Endodermal cell (in vitro differentiated cells): Measurements from ENCODE around the gene KIF1A. TPM values are rescaled to one million over a fixed set of nuclear protein-coding genes. Genes with fewer than 3 reads are reported as not detected.

Experiments
- DNase-seq: peaks from one replicate; pipeline ENCODE4 v3.0.0-alpha.2; 2017
- H3K27ac ChIP-seq: 2 replicates; pipeline ENCODE4 v1.5.1; 2013; ENCODE audit warnings: mild to moderate bottlenecking, low read depth, low read length, moderate library complexity
- H3K27me3 ChIP-seq: 2 replicates; pipeline ENCODE4 v1.6.1; 2013; ENCODE audit warnings: mild to moderate bottlenecking, low read length, moderate library complexity; ENCODE audit not compliant: insufficient read depth, control insufficient read depth, poor library complexity, severe bottlenecking
- H3K36me3 ChIP-seq: 2 replicates; pipeline ENCODE4 v1.7.0; 2013; ENCODE audit warnings: mild to moderate bottlenecking, low read length, moderate library complexity; ENCODE audit not compliant: control insufficient read depth, insufficient read depth
- H3K4me1 ChIP-seq: one replicate; pipeline ENCODE4 v1.7.0; 2013; ENCODE audit warnings: low read length; ENCODE audit not compliant: control insufficient read depth, insufficient read depth
- H3K4me3 ChIP-seq: 2 replicates; pipeline ENCODE4 v1.5.1; 2013; ENCODE audit warnings: mild to moderate bottlenecking, low read length, moderate library complexity
- H3K9ac ChIP-seq: 2 replicates; pipeline ENCODE4 v1.6.1; 2013; ENCODE audit warnings: mild to moderate bottlenecking, low read length, moderate library complexity; ENCODE audit not compliant: poor library complexity, severe bottlenecking; ENCODE audit errors: extremely low read depth
- H3K9me3 ChIP-seq: 2 replicates; pipeline ENCODE4 v1.6.1; 2013; ENCODE audit warnings: mild to moderate bottlenecking, low read length, moderate library complexity; ENCODE audit not compliant: control insufficient read depth
- H3K27ac Mint-ChIP-seq: 2 replicates; pipeline ENCODE4 v1.8.0; 2020; ENCODE audit warnings: mixed read lengths
- H3K27me3 Mint-ChIP-seq: 2 replicates; pipeline ENCODE4 v1.8.0; 2021; ENCODE audit warnings: mild to moderate bottlenecking, mixed read lengths; ENCODE audit not compliant: insufficient read depth
- H3K36me3 Mint-ChIP-seq: 2 replicates; pipeline ENCODE4 v1.8.0; 2020; ENCODE audit warnings: low read depth, mixed read lengths
- H3K4me1 Mint-ChIP-seq: 2 replicates; pipeline ENCODE4 v1.8.0; 2020; ENCODE audit warnings: mixed read lengths
- H3K4me3 Mint-ChIP-seq: 2 replicates; pipeline ENCODE4 v1.8.0; 2020; ENCODE audit warnings: mild to moderate bottlenecking, moderate library complexity, mixed read lengths
- H3K9me3 Mint-ChIP-seq: 2 replicates; pipeline ENCODE4 v1.8.0; 2020; ENCODE audit warnings: mild to moderate bottlenecking, mixed read lengths
- CTCF ChIP-seq: fragments of 200-600 bp; sonication (generic); conservative IDR thresholded peaks from 2 replicates; pipeline ENCODE4 v1.5.0; 2021; ENCODE audit warnings: antibody characterized with exemption, mild to moderate bottlenecking
- WGBS, 2 experiments: methylation state at CpG; one replicate each; pipeline versions ENCODE4 v1.1.5 to v1.1.7; 2013; ENCODE audit warnings: missing lambda C conversion rate in 2 of 2, mixed read lengths in 1 of 2; ENCODE audit not compliant: insufficient coverage in 1 of 2, insufficient read length in 1 of 2; 5-methylcytosine and 5-hydroxymethylcytosine counted together
- total RNA-seq, 2 donors: library from RNA; stranded (reverse); fragmentation: NEBNext Ultra II Directional in 1 of 2; extraction: Animal tissue kit (Norgen Biotek cat#: 25700) in 1 of 2; gene quantifications; 2 replicates in 1 of 2; 3 replicates in 1 of 2; pipeline ENCODE4 v1.2.1, GENCODE V29; 2021

The KIF1A gene
- total RNA-seq, 2 donors from 2014 or later, result 58.8 to 83.1 TPM

DNA sequence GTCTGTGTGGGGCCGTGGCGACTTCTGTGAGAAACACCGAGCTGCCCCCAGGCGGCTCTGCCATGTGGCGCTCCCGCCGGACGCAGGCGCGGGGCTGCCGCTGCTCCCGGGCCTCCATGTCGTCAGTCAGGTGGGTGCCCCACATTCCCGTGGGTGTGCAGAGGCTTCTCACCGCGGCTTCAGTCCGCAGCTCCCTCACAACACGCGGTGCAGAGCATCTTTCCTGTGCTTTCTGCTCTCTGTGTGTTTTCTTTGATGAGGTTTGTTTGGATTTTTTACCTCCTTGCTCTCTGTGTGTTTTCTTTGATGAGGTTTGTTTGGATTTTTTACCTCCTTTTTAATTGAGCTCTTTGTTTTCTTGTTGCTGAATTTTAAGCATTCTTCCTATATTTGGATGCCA lies 115.4 kb downstream of the KIF1A start:
- 84 to 87% methylated on average over 14 to 19 of the region's 19 CpGs for WGBS, 2 experiments
- no peaks in the 10 kb centered on the region for H3K9me3 Mint-ChIP-seq
- Histone ChIP-seq H3K27ac (no peak overlapping the region), H3K9ac (no peak overlapping the region), H3K4me3 (no peak overlapping the region), H3K36me3 (no peaks in the 10 kb centered on the region), H3K4me1 (no peaks in the 10 kb centered on the region), H3K27me3 (no peaks in the 10 kb centered on the region), H3K9me3 (no peaks in the 10 kb centered on the region)
- H3K4me1 Mint-ChIP-seq, result no peaks in the 10 kb centered on the region
- no peaks in the 10 kb centered on the region for H3K36me3 Mint-ChIP-seq
- no peak for TF ChIP-seq CTCF
- peaks cover 2% of the 10 kb centered on the region for H3K27me3 Mint-ChIP-seq
- no peak overlapping the region for H3K4me3 Mint-ChIP-seq
- no peak overlapping the region for H3K27ac Mint-ChIP-seq
- DNase-seq, result no peak

DNA sequence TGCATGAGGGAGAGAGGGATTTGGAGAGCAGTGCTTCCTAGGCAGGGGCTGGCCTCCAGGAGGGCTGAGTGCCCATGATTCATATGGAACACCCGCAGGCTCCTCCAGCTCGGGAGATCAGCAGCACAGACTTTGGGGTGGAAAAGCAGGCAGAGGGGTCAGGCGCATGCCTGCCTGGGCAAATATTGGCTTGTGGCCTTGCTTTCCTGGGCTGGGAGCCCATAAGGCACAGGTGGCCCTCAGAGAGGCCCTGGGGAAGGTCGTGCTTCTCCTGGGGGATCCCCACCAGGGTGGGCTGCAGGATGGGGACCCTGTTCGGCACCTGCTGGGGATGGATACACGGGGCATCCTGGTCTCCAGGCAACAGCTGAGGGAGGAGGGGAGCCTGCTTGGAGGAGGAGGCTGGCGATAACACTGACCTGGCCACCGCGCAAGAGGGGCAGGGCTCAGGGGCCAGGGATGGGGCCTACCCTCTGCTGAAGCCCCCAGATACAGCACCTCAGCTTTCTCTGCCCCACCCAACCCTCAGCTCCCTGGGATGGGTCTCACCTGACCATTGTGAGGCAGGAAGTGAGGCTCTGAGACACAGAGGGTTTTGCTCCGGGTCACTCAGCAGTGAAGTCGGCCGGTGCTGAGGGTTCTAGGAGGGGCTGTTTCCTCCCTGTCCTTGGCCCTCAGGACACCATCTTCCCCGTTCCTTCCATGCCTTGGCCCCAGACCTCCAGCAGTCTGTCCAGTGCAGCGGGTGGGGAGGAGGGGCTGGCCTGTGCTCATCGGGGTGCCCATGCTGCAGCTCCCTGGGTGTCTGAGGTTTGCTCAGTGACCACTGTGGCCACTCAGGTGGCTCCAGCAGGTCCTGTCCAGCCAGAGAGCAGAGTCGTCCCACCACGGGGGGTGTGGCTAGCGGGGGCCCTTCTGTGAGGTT lies 116.3 kb downstream of the KIF1A start:
- DNase-seq, result no peak
- no peaks in the 10 kb centered on the region for H3K9me3 Mint-ChIP-seq
- no peak for TF ChIP-seq CTCF
- Histone ChIP-seq H3K9ac (no peak overlapping the region), H3K4me1 (no peaks in the 10 kb centered on the region), H3K27ac (no peak overlapping the region), H3K27me3 (no peaks in the 10 kb centered on the region), H3K4me3 (no peak overlapping the region), H3K9me3 (no peaks in the 10 kb centered on the region), H3K36me3 (no peaks in the 10 kb centered on the region)
- WGBS, 2 experiments, result 84 to 89% methylated on average over 9 to 18 of the region's 18 CpGs
- no peak overlapping the region for H3K27ac Mint-ChIP-seq
- H3K36me3 Mint-ChIP-seq, result no peaks in the 10 kb centered on the region
- H3K4me3 Mint-ChIP-seq, result no peak overlapping the region
- H3K27me3 Mint-ChIP-seq, result peaks cover 2% of the 10 kb centered on the region
- no peaks in the 10 kb centered on the region for H3K4me1 Mint-ChIP-seq

DNA sequence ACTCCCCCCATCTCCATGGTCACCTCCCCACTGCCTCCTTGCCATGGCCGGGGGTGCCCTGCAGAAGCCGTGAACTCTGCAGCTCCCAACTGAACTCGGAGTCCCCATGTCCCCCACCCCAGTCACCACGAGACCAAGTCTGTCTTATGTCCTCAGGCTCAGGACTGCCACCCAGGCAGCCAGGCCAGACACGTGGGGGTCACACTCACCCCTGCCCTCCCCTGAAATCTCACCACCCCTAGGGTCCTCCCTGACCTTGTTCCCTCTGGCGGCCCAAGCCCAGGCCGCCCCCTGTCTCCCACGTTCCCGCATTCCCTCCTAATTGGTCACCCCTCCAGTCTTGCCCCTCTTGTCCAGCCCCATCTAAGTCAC lies 117.4 kb downstream of the KIF1A start:
- no peak for DNase-seq
- 93 to 100% methylated on average over 1 to 9 of the region's 9 CpGs for WGBS, 2 experiments
- H3K27me3 Mint-ChIP-seq, result peaks cover 2% of the 10 kb centered on the region
- H3K27ac ChIP-seq, result no peak overlapping the region
- no peaks in the 10 kb centered on the region for H3K27me3 ChIP-seq
- H3K4me1 Mint-ChIP-seq, result no peaks in the 10 kb centered on the region
- H3K9me3 ChIP-seq, result no peaks in the 10 kb centered on the region
- H3K36me3 ChIP-seq, result no peaks in the 10 kb centered on the region
- no peaks in the 10 kb centered on the region for H3K9me3 Mint-ChIP-seq
- H3K36me3 Mint-ChIP-seq, result no peaks in the 10 kb centered on the region
- H3K4me3 ChIP-seq, result no peak overlapping the region
- no peak for TF ChIP-seq CTCF
- H3K4me1 ChIP-seq, result no peaks in the 10 kb centered on the region
- H3K27ac Mint-ChIP-seq, result no peak overlapping the region
- no peak overlapping the region for H3K9ac ChIP-seq
- H3K4me3 Mint-ChIP-seq, result no peak overlapping the region
